Epithelial cell of esophagus (primary cell): ENCODE data around the gene ZFP14.
A peak's percentile ranks its signal among the peaks of the same experiment; 100 is the strongest.

Experiments
- DNase-seq: peaks from one replicate; pipeline ENCODE4 v3.0.0; 2010; ENCODE audit warnings: low read depth
- H3K4me3 ChIP-seq: 2 replicates; pipeline ENCODE4 v1.5.1; 2011; ENCODE audit warnings: mild to moderate bottlenecking, low read length, control low read depth
- TF ChIP-seq, protein P1 (sequence below): IDR thresholded peaks from 2 replicates; pipeline ENCODE4 v1.5.1; 2011; ENCODE audit warnings: low read depth, mild to moderate bottlenecking, low read length, control low read depth, inconsistent platforms; ENCODE audit not compliant: insufficient read depth; ENCODE audit errors: missing control alignments

Gene ZFP14

DNA sequence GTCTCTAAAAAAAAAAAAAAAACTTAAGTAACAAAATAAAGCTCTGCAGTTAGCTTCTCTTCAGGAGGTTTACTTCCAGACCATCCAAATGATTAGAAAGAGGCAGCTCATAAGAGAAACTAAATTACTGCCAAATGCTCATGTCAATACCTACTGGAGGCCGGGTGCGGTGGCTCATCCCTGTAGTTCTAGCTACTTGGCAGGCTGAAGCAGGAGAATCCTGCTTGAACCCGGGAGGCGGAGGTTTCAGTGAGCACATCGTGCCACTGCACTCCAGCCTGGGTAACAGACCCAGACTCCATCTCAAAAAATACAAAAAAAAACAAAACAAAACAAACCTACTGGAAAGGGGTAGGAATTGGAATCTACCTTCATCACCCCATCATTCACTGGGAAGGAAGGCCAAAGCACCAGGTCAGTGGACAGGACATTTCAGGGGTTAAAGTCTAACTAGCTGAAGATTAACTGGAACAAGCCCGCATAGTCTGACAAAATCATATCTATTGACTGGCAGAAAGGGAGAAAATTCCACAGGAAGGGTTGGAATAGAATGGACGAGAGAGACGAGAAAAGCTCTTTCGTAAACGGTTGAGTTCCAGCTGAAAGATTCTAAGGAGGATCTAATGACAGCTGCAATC, 1.3 kb downstream of the ZFP14 start:
- no peak for DNase-seq
- peak overlapping the region; percentile 96 for H3K4me3 ChIP-seq
- TF ChIP-seq, protein P1, sequence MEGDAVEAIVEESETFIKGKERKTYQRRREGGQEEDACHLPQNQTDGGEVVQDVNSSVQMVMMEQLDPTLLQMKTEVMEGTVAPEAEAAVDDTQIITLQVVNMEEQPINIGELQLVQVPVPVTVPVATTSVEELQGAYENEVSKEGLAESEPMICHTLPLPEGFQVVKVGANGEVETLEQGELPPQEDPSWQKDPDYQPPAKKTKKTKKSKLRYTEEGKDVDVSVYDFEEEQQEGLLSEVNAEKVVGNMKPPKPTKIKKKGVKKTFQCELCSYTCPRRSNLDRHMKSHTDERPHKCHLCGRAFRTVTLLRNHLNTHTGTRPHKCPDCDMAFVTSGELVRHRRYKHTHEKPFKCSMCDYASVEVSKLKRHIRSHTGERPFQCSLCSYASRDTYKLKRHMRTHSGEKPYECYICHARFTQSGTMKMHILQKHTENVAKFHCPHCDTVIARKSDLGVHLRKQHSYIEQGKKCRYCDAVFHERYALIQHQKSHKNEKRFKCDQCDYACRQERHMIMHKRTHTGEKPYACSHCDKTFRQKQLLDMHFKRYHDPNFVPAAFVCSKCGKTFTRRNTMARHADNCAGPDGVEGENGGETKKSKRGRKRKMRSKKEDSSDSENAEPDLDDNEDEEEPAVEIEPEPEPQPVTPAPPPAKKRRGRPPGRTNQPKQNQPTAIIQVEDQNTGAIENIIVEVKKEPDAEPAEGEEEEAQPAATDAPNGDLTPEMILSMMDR = no peak

- TF ChIP-seq, protein P1 = no peak
- DNase-seq = no peak
- no peak overlapping the region for H3K4me3 ChIP-seq
Measured at GRCh38 chr19:36373638-36374156, 5.3 kb downstream of the ZFP14 start.

DNA sequence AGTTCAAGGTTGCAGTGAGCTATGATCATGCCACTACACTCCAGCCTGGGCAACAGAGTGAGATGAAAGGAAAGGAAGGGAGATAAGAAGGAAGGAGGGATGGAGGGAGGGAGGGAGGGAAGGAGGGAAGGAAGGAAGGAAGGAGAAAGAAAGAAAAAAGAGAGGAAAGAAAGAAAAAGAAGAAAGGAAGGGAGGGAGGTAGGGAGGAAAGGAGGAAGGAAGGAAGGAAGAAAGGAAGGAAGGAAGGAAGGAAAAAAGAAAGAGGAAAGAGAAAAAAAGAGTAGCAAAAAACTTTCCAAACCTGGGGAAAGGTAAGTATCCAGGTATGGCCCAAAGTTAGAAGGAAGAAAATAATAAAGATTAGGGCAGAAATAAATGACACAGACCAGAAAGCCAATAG, 7.1 kb downstream of the ZFP14 start:
- TF ChIP-seq, protein P1 = no peak
- DNase-seq = no peak
- H3K4me3 ChIP-seq = no peak overlapping the region

GRCh38 chr19:36363845-36364244, 15.2 kb downstream of the ZFP14 start:
- DNase-seq = no peak

DNA sequence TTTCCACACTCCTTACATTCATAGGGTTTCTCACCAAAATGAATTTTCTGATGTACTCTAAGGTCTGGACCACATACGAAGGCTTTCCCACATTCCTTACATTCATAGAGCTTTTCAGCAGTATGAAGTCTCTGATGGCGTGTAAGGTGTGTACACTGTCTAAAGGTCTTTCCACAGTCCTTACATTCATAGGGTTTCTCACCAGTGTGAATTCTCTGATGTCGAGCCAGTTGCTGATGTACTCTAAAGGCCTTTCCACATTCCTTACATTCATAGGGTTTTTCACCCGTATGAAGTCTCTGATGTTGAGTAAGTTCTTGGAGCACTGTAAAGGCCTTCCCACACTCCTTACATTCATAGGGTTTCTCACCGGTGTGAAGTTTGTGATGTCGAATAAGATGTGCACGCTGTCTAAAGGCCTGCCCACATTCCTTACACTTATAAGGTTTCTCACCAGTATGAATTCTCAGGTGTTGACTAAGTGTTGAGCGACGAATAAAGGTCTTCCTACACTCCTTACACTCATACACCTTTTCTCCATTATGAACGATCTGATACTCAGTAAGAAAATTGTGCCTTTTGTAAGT, 38.1 kb downstream of the ZFP14 start:
- no peak overlapping the region for H3K4me3 ChIP-seq
- TF ChIP-seq, protein P1 = no peak
- DNase-seq = no peak

More at GRCh38 chr19:36363845-36364244, 15.2 kb downstream of the ZFP14 start:
- TF ChIP-seq, protein P1 = no peak
- no peak overlapping the region for H3K4me3 ChIP-seq

GRCh38 chr19:36331353-36332228, 47.4 kb downstream of the ZFP14 start:
- H3K4me3 ChIP-seq = peak overlapping the region; percentile 95
- TF ChIP-seq, protein P1 = peak; percentile 16
- peak; percentile 98 for DNase-seq
